HL-60/S4 treated with retinoic acid at 250 ng/mL for 4 days and 3 days (cell line): ENCODE results near the gene GNB2.

Experiments
- in situ Hi-C: fragments of 300-500 bp; cut with MboI; formaldehyde crosslinking; loops from 2 replicates; pipeline ENCODE4 v1.7.0; 2022; ENCODE audit warnings: low sequenced_read_pairs

The GNB2 gene

GRCh38 chr7:100673302-100673941 is at the start of gene GNB2:
GNB2 (plus strand) TSS chr7:100673740; CDS start chr7:100676266, 2,526 bp downstream.
- in situ Hi-C loops, result no loop called here

- in situ Hi-C loops, result no loop called here
Observed at GRCh38 chr7:100623951-100624824, 49.4 kb upstream of the GNB2 start.

- in situ Hi-C loops, result no loop called here
Observed at GRCh38 chr7:100626055-100626454, 47.5 kb upstream of the GNB2 start.

GRCh38 chr7:100626530-100627237 is 46.9 kb upstream of the GNB2 start:
- in situ Hi-C loops, result no loop called here

GRCh38 chr7:100627238-100627549 is 46.3 kb upstream of the GNB2 start:
- in situ Hi-C loops, result no loop called here

GRCh38 chr7:100629117-100629716 is 44.3 kb upstream of the GNB2 start:
- in situ Hi-C loops, result no loop called here

GRCh38 chr7:100630066-100630465 is 43.5 kb upstream of the GNB2 start:
- in situ Hi-C loops, result no loop called here

GRCh38 chr7:100632951-100633717 is 40.4 kb upstream of the GNB2 start:
- in situ Hi-C loops, result no loop called here

GRCh38 chr7:100639995-100640516 is 33.5 kb upstream of the GNB2 start:
- in situ Hi-C loops, result no loop called here

- in situ Hi-C loops, result no loop called here
Observed at GRCh38 chr7:100640517-100641440, 32.8 kb upstream of the GNB2 start.

GRCh38 chr7:100641463-100641859 is 32.1 kb upstream of the GNB2 start, which contains the start of gene TFR2:
TFR2 (minus strand) TSS chr7:100641552; CDS start chr7:100641509, 43 bp downstream.
- in situ Hi-C loops, result no loop called here

- in situ Hi-C loops, result no loop called here
Observed at GRCh38 chr7:100641860-100642533, 31.5 kb upstream of the GNB2 start.

- in situ Hi-C loops, result no loop called here
Observed at GRCh38 chr7:100642534-100642907, 31.0 kb upstream of the GNB2 start.

- in situ Hi-C loops, result no loop called here
Observed at GRCh38 chr7:100649826-100650565, 23.5 kb upstream of the GNB2 start.

GRCh38 chr7:100654908-100655831 is 18.4 kb upstream of the GNB2 start:
- in situ Hi-C loops, result no loop called here

- in situ Hi-C loops, result no loop called here
Observed at GRCh38 chr7:100655908-100656674, 17.4 kb upstream of the GNB2 start, which contains the start of gene ACTL6B. ACTL6B (minus strand) TSS chr7:100656448; CDS start chr7:100656354, 94 bp downstream.
